PC-9 (cell line): ENCODE measurements around the gene PIWIL4. TPM values are rescaled to one million over a fixed set of nuclear protein-coding genes. Genes with fewer than 3 reads are reported as not detected.

Experiments used
- BruUV-seq: library from RNA; stranded (reverse); fragments of 400-500 nt; replicated peaks from 2 replicates; lab custom pipeline; 2021; lab: Mats Ljungman, UMichigan
- CTCF ChIA-PET: fragments of 300-600 bp; sonication (Branson Sonifier 250); formaldehyde crosslinking; loops from one replicate; lab custom pipeline; 2022; ENCODE audit warnings: antibody characterized with exemption; lab: Charles Lee
- POLR2A ChIA-PET: fragments of 300-600 bp; sonication (Branson Sonifier 250); formaldehyde crosslinking; loops from one replicate; lab custom pipeline; 2022; ENCODE audit warnings: antibody characterized with exemption; ENCODE audit not compliant: unreplicated experiment; lab: Charles Lee
- DNase-seq, 2 experiments: peaks; one replicate each; pipeline versions ENCODE4 v3.0.0 to v3.0.0-alpha.2; 2015 to 2022; ENCODE audit warnings: mixed read lengths in 1 of 2
- H2AFZ ChIP-seq: fragments of 200-600 bp; sonication (generic); 2 replicates; pipeline ENCODE4 v1.8.1; 2017; ENCODE audit warnings: antibody characterized with exemption
- H3F3A ChIP-seq: fragments of 200-600 bp; sonication (generic); 2 replicates; pipeline ENCODE4 v1.8.1; 2017; ENCODE audit warnings: antibody characterized with exemption, mild to moderate bottlenecking, low read depth; ENCODE audit not compliant: insufficient read depth
- H3K27ac ChIP-seq: fragments of 200-600 bp; sonication (generic); 2 replicates; pipeline ENCODE4 v1.6.1; 2016; ENCODE audit warnings: mixed run types
- H3K27me3 ChIP-seq: fragments of 200-600 bp; sonication (generic); 2 replicates; pipeline ENCODE4 v1.6.1; 2016; ENCODE audit warnings: low read depth, mixed run types; ENCODE audit not compliant: insufficient read depth
- H3K36me3 ChIP-seq: fragments of 200-600 bp; sonication (generic); 2 replicates; pipeline ENCODE4 v1.6.1; 2016; ENCODE audit warnings: low read depth, mixed run types
- H3K4me1 ChIP-seq: fragments of 200-600 bp; sonication (generic); replicated peaks from 2 replicates; pipeline ENCODE4 v1.6.1; 2016; ENCODE audit warnings: mixed run types; ENCODE audit not compliant: insufficient read depth
- H3K4me2 ChIP-seq: fragments of 200-600 bp; sonication (generic); 2 replicates; pipeline ENCODE4 v1.6.1; 2017; ENCODE audit warnings: mixed run types
- H3K4me3 ChIP-seq: fragments of 200-600 bp; sonication (generic); 2 replicates; pipeline ENCODE4 v1.6.1; 2016; ENCODE audit warnings: mixed run types
- H3K79me2 ChIP-seq: fragments of 200-600 bp; sonication (generic); 2 replicates; pipeline ENCODE4 v1.6.1; 2017; ENCODE audit warnings: low read depth, mixed run types
- H3K9me2 ChIP-seq: fragments of 200-600 bp; sonication (generic); 2 replicates; pipeline ENCODE4 v1.8.1; 2017; ENCODE audit warnings: mild to moderate bottlenecking; ENCODE audit not compliant: insufficient read depth
- H3K9me3 ChIP-seq: fragments of 200-600 bp; sonication (generic); 2 replicates; pipeline ENCODE4 v1.8.1; 2016; ENCODE audit warnings: low read depth; ENCODE audit not compliant: insufficient read depth
- H4K20me1 ChIP-seq: fragments of 200-600 bp; sonication (generic); 2 replicates; pipeline ENCODE4 v1.8.1; 2017; ENCODE audit not compliant: insufficient read depth
- EZH2 ChIP-seq: fragments of 200-600 bp; sonication (generic); IDR thresholded peaks from 2 replicates; pipeline ENCODE4 v1.8.0; 2017; ENCODE audit warnings: antibody characterized with exemption, low read depth
- intact Hi-C: fragments of 100-400 bp; cut with micrococcal nuclease; formaldehyde crosslinking; loops from one replicate; pipeline ENCODE4 v1.10.0; 2022; ENCODE audit not compliant: unreplicated experiment
- total RNA-seq: library from RNA; stranded (reverse); gene quantifications from 2 replicates; pipeline ENCODE4 v1.2.3, GENCODE V29; 2021
- TF ChIP-seq, protein P1 (sequence below): fragments of 200-600 bp; sonication (generic); conservative IDR thresholded peaks from 2 replicates; pipeline ENCODE4 v1.6.1; 2017; ENCODE audit warnings: mixed run types, antibody characterized with exemption, mild to moderate bottlenecking, moderate library complexity

The PIWIL4 gene
- total RNA-seq, 1 experiment from 2014 or later, result 0.26 TPM

DNA sequence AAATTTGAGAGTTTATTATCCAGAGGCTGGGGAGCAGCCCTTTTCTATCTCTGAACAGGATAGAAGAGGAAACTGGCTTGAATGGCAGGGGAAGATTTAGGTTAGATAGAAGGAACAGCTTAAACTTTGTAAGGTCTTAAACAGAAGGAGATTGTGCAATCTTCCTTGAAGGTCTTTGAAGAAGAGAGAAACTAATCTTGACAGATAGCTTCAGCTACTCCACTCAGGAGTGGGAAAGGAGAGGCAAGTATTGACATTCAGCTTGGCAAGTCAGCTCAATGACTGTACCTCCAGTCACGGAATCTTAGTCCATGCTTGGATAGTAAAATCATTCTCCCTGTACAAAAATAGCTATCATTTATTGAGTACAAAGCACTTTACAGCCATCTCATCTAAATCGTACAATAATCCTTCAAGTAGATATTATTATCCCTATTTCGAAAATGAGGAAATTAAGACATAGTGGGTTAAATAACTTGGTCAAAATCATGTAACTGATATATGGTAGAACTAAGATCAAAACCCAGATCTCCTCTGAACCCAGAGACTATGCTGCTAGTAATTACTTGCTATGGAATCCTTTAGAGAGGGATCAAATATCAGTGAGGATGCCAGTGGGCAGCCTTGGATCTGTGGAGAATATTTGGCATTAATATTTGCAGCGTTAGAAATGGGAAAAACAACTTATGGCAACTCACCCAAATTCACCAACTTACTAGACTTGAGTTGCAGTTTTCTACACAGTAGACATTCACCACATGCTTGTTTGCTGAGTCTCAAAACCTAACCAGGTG is 40.3 kb upstream of the PIWIL4 start:
- Histone ChIP-seq H3K4me1 (peaks cover 12% of the 10 kb centered on the region), H3K4me2 (no peak overlapping the region), H3F3A (no peaks in the 10 kb centered on the region), H4K20me1 (no peaks in the 10 kb centered on the region), H3K36me3 (no peaks in the 10 kb centered on the region), H3K79me2 (no peaks in the 10 kb centered on the region), H3K4me3 (no peak overlapping the region), H3K9me2 (0 out of 2 replicates have a peak, but pooled peaks cover 8% of the 10 kb centered on the region), H3K27me3 (no peaks in the 10 kb centered on the region), H3K27ac (no peak overlapping the region), H3K9me3 (no peaks in the 10 kb centered on the region), H2AFZ (no peak overlapping the region)
- no peak for DNase-seq
- CTCF ChIA-PET, result interaction anchor here (1.3 kb wide), 1 partner anchor 14 kb away, joined by 4 read pairs; no protein-coding TSS in a partner anchor
- intact Hi-C loops, result loop anchor here (10.0 kb wide), 1 partner anchor 1898 kb away; no protein-coding TSS in a partner anchor
- no TSS peak for BruUV-seq
- POLR2A ChIA-PET, result interaction anchor here (0.8 kb wide), 1 partner anchor 785 kb away, joined by 4 read pairs; the partner anchor contains the start of gene C11orf54
- no peak for TF ChIP-seq EZH2
- TF ChIP-seq, protein P1, sequence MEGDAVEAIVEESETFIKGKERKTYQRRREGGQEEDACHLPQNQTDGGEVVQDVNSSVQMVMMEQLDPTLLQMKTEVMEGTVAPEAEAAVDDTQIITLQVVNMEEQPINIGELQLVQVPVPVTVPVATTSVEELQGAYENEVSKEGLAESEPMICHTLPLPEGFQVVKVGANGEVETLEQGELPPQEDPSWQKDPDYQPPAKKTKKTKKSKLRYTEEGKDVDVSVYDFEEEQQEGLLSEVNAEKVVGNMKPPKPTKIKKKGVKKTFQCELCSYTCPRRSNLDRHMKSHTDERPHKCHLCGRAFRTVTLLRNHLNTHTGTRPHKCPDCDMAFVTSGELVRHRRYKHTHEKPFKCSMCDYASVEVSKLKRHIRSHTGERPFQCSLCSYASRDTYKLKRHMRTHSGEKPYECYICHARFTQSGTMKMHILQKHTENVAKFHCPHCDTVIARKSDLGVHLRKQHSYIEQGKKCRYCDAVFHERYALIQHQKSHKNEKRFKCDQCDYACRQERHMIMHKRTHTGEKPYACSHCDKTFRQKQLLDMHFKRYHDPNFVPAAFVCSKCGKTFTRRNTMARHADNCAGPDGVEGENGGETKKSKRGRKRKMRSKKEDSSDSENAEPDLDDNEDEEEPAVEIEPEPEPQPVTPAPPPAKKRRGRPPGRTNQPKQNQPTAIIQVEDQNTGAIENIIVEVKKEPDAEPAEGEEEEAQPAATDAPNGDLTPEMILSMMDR, result no peak

DNA sequence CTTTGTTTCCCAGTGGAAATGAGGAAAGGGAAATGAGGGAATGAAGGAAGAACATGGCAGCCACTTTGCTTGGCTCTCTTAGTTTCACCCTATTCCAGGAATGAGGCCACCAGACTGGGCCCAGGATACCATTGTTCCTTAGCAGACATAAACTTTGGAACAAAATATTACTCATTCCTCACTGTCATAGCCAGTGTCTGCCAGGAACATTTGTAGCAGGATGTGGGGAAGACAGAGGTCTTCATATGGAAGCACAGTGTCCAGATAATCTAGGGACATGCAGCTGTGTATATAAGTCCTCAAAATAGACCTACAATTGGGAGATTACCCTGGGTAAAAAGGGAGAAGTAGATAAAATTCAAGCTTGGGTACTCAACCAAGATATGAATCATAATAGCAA is 38.6 kb upstream of the PIWIL4 start:
- H3F3A ChIP-seq, result no peaks in the 10 kb centered on the region
- H3K27me3 ChIP-seq, result no peaks in the 10 kb centered on the region
- H3K9me3 ChIP-seq, result no peaks in the 10 kb centered on the region
- intact Hi-C loops, result loop anchor here (10.0 kb wide), 1 partner anchor 1896 kb away; no protein-coding TSS in a partner anchor
- H4K20me1 ChIP-seq, result no peaks in the 10 kb centered on the region
- peaks cover 12% of the 10 kb centered on the region for H3K4me1 ChIP-seq
- no TSS peak for BruUV-seq
- DNase-seq, result no peak
- no peak overlapping the region for H3K27ac ChIP-seq
- ChIA-PET CTCF (no interaction called here), POLR2A (no interaction called here)
- H2AFZ ChIP-seq, result no peak overlapping the region
- H3K9me2 ChIP-seq, result 0 out of 2 replicates have a peak, but pooled peaks cover 8% of the 10 kb centered on the region
- H3K36me3 ChIP-seq, result no peaks in the 10 kb centered on the region
- H3K79me2 ChIP-seq, result no peaks in the 10 kb centered on the region
- TF ChIP-seq EZH2, result no peak
- H3K4me3 ChIP-seq, result no peak overlapping the region
- H3K4me2 ChIP-seq, result no peak overlapping the region

DNA sequence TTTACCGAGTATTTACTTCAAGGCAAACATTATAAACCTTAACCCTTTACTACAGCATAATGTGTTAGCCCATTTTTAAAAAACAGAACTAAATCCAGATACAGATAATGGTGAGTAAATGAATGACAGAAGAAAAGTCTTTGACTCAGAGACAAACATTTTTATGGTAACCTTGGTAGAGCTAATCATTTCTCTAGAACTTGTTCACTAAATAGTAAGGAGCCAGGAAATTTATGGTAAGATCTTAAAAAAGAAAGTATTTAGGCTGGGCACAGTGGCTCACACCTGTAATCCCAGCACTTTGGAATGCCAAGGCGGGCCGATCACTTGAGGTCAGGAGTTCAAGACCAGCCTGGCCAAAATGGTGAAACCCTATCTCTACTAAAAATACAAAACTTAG is 35.0 kb upstream of the PIWIL4 start:
- intact Hi-C loops, result no loop called here

More for the DNA sequence above, 35.0 kb upstream of the PIWIL4 start:
- 0 out of 2 replicates have a peak, but pooled peaks cover 8% of the 10 kb centered on the region for H3K9me2 ChIP-seq
- no peaks in the 10 kb centered on the region for H3K79me2 ChIP-seq
- H4K20me1 ChIP-seq, result no peaks in the 10 kb centered on the region
- H3K36me3 ChIP-seq, result no peaks in the 10 kb centered on the region
- no peak overlapping the region for H3K4me3 ChIP-seq
- no peaks in the 10 kb centered on the region for H3K9me3 ChIP-seq
- POLR2A ChIA-PET, result no interaction called here
- DNase-seq, result no peak
- no peak overlapping the region for H3K27ac ChIP-seq
- H3K4me1 ChIP-seq, result peaks cover 5% of the 10 kb centered on the region
- TF ChIP-seq EZH2, result no peak
- TF ChIP-seq, protein P1, result no peak
- no peak overlapping the region for H3K4me2 ChIP-seq
- H3K27me3 ChIP-seq, result no peaks in the 10 kb centered on the region
- no TSS peak for BruUV-seq
- H3F3A ChIP-seq, result no peaks in the 10 kb centered on the region
- H2AFZ ChIP-seq, result no peak overlapping the region
- CTCF ChIA-PET, result no interaction called here
